Effector memory CD8-positive, alpha-beta T cell (primary cell): ENCODE data around the gene KSR2.
"Not testable (repeated sequence)": the region's sequence is repeated elsewhere in the genome, so short reads cannot be mapped to it uniquely, and the experiment has no call there.

Experiments
- ATAC-seq: fragments of 150-1000 bp; cut with Tn5 transposase; replicated peaks from 2 replicates; pipeline ENCODE4 v1.10.0; 2021; ENCODE audit warnings: mild to moderate bottlenecking, moderate library complexity
- DNase-seq, 3 experiments: peaks; one replicate each; pipeline ENCODE4 v3.0.0; 2021
- H3K27ac Mint-ChIP-seq, 2 donors: one replicate each; pipeline ENCODE4 v1.8.0; 2022; ENCODE audit warnings: mild to moderate bottlenecking in 2 of 2, mixed read lengths in 2 of 2, moderate library complexity in 2 of 2
- H3K27me3 Mint-ChIP-seq, 2 donors: one replicate each; pipeline ENCODE4 v1.8.0; 2022; ENCODE audit warnings: mixed read lengths in 2 of 2
- H3K36me3 Mint-ChIP-seq: one replicate; pipeline ENCODE4 v1.8.0; 2022; ENCODE audit warnings: mild to moderate bottlenecking, moderate library complexity, mixed read lengths; ENCODE audit not compliant: insufficient read depth
- H3K4me1 Mint-ChIP-seq, 2 donors: one replicate each; pipeline ENCODE4 v1.8.0; 2022; ENCODE audit warnings: low read depth in 2 of 2, mixed read lengths in 2 of 2
- H3K4me3 Mint-ChIP-seq, 2 donors: one replicate each; pipeline ENCODE4 v1.8.0; 2022; ENCODE audit warnings: mild to moderate bottlenecking in 2 of 2, mixed read lengths in 2 of 2, moderate library complexity in 2 of 2
- H3K9me3 Mint-ChIP-seq, 2 donors: one replicate each; pipeline ENCODE4 v1.8.0; 2022; ENCODE audit warnings: mixed read lengths in 2 of 2

KSR2 gene

GRCh38 chr12:117857139-117857538 is 111.7 kb downstream of the KSR2 start:
- H3K36me3 Mint-ChIP-seq, H3K27ac Mint-ChIP-seq, ATAC-seq, H3K9me3 Mint-ChIP-seq, H3K4me1 Mint-ChIP-seq, DNase-seq, H3K4me3 Mint-ChIP-seq: not testable (repeated sequence)
- peaks cover 0 to 12% of the 10 kb centered on the region in 2 donors for H3K27me3 Mint-ChIP-seq

GRCh38 chr12:117855165-117855564 is 113.6 kb downstream of the KSR2 start:
- Mint-ChIP-seq H3K4me3 (no peak overlapping the region), H3K27me3 (peaks cover 12 to 16% of the 10 kb centered on the region in 2 donors), H3K27ac (no peak overlapping the region), H3K9me3 (peaks cover 0 to 1% of the 10 kb centered on the region in 2 donors), H3K36me3 (no peaks in the 10 kb centered on the region), H3K4me1 (no peaks in the 10 kb centered on the region)
- DNase-seq (no peak), ATAC-seq (no peak)

DNA sequence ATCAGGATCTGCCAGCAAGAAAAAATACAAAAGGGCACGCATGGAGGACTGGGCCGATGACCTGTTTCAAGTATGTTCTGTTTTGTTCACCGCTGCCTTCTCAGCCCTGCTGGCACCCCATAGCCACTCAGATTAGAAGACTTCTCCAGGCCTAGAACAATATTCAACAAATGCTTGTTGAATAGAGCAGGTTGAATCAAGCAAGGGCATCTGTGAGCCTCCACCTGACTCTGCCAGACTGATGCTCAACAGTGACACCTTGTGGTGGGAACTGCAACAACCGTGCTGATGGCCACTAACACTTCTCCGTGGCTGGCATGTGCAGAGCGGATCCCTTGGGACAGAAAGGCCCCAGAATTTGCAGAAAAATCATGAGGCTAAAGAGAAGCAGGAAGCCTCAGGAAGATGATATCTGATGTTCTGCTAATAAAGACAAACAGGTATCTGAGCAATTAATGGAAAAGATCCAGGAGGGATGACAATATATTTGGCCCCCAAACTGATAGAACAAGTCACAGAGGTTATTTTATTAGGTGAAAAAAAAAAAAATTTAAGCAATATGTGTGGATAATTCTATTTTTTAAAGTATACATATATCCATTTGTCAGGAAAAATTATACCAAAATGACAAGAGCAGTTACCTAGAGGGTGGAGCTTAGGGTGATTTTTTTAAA is 114.3 kb downstream of the KSR2 start:
- no peak for ATAC-seq
- DNase-seq: peak in 1 of 3 experiments; percentile 23

DNA sequence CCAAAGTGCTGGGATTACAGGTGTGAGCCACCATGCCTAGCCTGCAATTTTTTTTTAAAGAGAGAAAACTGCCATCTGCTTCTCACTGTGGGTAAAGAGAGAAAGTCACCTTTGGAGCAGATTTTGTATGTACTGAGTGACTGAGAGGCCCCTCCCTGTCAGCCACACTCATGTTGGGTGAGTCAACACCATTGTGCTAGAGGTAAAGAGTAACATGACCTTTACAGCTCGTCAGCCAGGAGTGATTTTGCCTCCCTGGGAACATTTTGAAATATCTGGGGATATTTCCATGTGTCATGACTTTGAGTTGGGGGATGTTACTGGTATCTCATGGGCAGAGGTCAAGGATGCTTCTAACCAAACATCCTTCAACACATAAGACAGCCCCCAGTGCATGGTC is 115.2 kb downstream of the KSR2 start:
- H3K27me3 Mint-ChIP-seq: peaks cover 24 to 27% of the 10 kb centered on the region in 2 donors
- H3K4me1 Mint-ChIP-seq: no peaks in the 10 kb centered on the region
- H3K27ac Mint-ChIP-seq: no peak overlapping the region
- no peak for ATAC-seq
- no peaks in the 10 kb centered on the region for H3K36me3 Mint-ChIP-seq
- DNase-seq: no peak
- no peak overlapping the region for H3K4me3 Mint-ChIP-seq
- peaks cover 0 to 1% of the 10 kb centered on the region in 2 donors for H3K9me3 Mint-ChIP-seq

More for the DNA sequence above, 114.3 kb downstream of the KSR2 start:
- peaks cover 0 to 1% of the 10 kb centered on the region in 2 donors for H3K9me3 Mint-ChIP-seq
- H3K36me3 Mint-ChIP-seq: no peaks in the 10 kb centered on the region
- H3K27ac Mint-ChIP-seq: no peak overlapping the region
- no peaks in the 10 kb centered on the region for H3K4me1 Mint-ChIP-seq
- no peak overlapping the region for H3K4me3 Mint-ChIP-seq
- peaks cover 15 to 19% of the 10 kb centered on the region in 2 donors for H3K27me3 Mint-ChIP-seq

- DNase-seq (no peak), ATAC-seq (no peak)
- no peaks in the 10 kb centered on the region for H3K4me1 Mint-ChIP-seq
- H3K9me3 Mint-ChIP-seq: peaks cover 0 to 1% of the 10 kb centered on the region in 2 donors
- H3K4me3 Mint-ChIP-seq: no peak overlapping the region
- H3K27me3 Mint-ChIP-seq: peaks cover 33 to 62% of the 10 kb centered on the region in 2 donors
- peak overlapping the region in 1 of 2 donors; percentile 30 for H3K27ac Mint-ChIP-seq
- H3K36me3 Mint-ChIP-seq: no peaks in the 10 kb centered on the region
These were observed 118.7 kb downstream of the KSR2 start for GRCh38 chr12:117850048-117850447.

GRCh38 chr12:117847371-117847770 is 121.4 kb downstream of the KSR2 start:
- Mint-ChIP-seq H3K27ac (no peak overlapping the region), H3K4me3 (no peak overlapping the region), H3K4me1 (no peaks in the 10 kb centered on the region), H3K27me3 (peaks cover 45 to 87% of the 10 kb centered on the region in 2 donors), H3K9me3 (peaks cover 0 to 1% of the 10 kb centered on the region in 2 donors), H3K36me3 (peaks cover 4% of the 10 kb centered on the region)
- ATAC-seq (no peak), DNase-seq (no peak)

DNA sequence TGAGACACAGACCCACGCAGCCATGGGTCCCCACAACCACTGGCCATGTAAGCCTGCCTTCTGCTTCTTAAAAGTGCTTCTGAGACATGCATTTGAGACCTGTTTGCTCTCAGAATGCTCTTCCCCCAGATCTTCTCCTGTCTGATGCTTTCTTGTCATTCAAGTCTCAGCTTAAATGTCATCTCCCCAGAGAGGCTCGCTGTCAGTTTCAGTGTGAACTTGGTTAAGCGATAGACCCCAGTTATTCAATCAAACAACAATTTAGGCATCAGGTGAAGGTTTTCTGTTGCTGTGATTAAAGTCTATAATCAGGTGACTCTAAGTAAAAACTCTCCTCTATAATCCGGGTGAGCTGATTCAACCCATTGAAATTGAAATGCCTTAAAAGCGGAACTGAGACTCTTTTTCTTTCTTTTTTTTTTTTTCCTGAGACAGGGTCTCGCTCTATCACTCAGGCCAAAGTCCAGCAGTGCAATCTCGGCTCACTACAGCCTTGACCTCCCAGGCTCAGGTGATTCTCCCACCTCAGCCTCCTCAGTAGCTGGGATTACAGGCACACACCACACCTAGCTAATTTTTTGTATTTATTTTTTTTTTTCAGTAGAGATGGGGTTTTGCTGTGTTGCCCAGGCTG is 123.4 kb downstream of the KSR2 start:
- no peak overlapping the region for H3K4me3 Mint-ChIP-seq
- no peaks in the 10 kb centered on the region for H3K4me1 Mint-ChIP-seq
- no peaks in the 10 kb centered on the region for H3K9me3 Mint-ChIP-seq
- no peak overlapping the region for H3K27ac Mint-ChIP-seq
- no peak for DNase-seq
- peaks cover 39 to 86% of the 10 kb centered on the region in 2 donors for H3K27me3 Mint-ChIP-seq
- ATAC-seq: no peak
- H3K36me3 Mint-ChIP-seq: peaks cover 4% of the 10 kb centered on the region

GRCh38 chr12:117844114-117844830 is 124.5 kb downstream of the KSR2 start:
- no peaks in the 10 kb centered on the region for H3K9me3 Mint-ChIP-seq
- H3K36me3 Mint-ChIP-seq: peaks cover 4% of the 10 kb centered on the region
- no peaks in the 10 kb centered on the region for H3K4me1 Mint-ChIP-seq
- H3K27me3 Mint-ChIP-seq: peaks cover 35 to 84% of the 10 kb centered on the region in 2 donors
- no peak for DNase-seq
- no peak overlapping the region for H3K4me3 Mint-ChIP-seq
- no peak overlapping the region for H3K27ac Mint-ChIP-seq
- no peak for ATAC-seq

DNA sequence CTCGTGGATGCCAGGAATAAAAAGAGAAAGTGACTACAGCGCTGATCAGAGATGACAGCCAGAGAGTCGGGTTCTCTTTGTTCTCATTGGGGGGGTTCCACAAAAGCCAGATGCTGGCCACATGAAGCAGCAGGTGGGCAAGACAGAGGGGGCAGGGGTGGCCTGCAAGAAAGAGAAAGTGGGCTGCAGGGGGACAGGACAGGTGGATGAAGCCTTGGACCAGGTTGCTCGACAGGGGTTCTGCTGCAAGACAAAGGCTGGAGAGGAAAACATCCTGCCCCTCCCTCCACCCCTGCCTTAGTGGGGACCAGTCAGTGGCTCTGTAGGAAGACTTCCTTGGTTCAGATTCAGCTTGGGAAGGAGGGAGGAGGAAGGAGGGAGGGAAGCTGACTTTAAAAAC is 126.2 kb downstream of the KSR2 start:
- peaks cover 0 to under 1% of the 10 kb centered on the region in 2 donors for H3K4me1 Mint-ChIP-seq
- H3K36me3 Mint-ChIP-seq: peaks cover 4% of the 10 kb centered on the region
- DNase-seq: no peak
- ATAC-seq: no peak
- H3K27me3 Mint-ChIP-seq: peaks cover 19 to 83% of the 10 kb centered on the region in 2 donors
- no peaks in the 10 kb centered on the region for H3K9me3 Mint-ChIP-seq
- no peak overlapping the region for H3K27ac Mint-ChIP-seq
- no peak overlapping the region for H3K4me3 Mint-ChIP-seq

DNA sequence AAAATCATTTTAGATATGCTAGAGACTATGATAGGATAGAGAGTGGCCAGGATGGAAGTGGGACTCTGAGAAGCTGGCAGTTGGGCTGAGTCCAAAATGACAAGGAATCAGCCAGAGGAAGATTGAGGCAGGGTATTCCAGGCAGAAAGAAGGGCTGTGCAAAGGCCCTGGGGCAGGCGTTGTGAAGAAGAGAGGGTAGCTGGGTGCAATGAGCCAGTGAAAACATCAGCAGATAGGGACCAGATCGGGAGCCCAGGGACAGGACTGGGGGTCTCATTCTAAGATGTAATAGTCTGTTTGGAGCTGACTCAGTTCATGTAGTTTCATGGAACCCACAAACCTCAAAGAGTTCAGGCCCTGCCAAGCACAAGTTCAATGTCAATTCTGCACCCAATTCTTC is 126.6 kb downstream of the KSR2 start:
- H3K4me3 Mint-ChIP-seq: no peak overlapping the region
- H3K4me1 Mint-ChIP-seq: peaks cover 2 to 4% of the 10 kb centered on the region in 2 donors
- H3K36me3 Mint-ChIP-seq: peaks cover 4% of the 10 kb centered on the region
- H3K9me3 Mint-ChIP-seq: no peaks in the 10 kb centered on the region
- no peak overlapping the region for H3K27ac Mint-ChIP-seq
- ATAC-seq (no peak), DNase-seq (no peak)
- H3K27me3 Mint-ChIP-seq: peaks cover 23 to 83% of the 10 kb centered on the region in 2 donors

GRCh38 chr12:117837737-117838050 is 131.1 kb downstream of the KSR2 start:
- peaks cover 16 to 51% of the 10 kb centered on the region in 2 donors for H3K27me3 Mint-ChIP-seq
- no peak for DNase-seq
- no peak overlapping the region for H3K27ac Mint-ChIP-seq

GRCh38 chr12:117836999-117837736 is 131.6 kb downstream of the KSR2 start:
- Mint-ChIP-seq H3K36me3 (no peaks in the 10 kb centered on the region), H3K4me3 (peak overlapping the region in 1 of 2 donors; percentile 14), H3K9me3 (no peaks in the 10 kb centered on the region), H3K4me1 (peaks cover 6 to 7% of the 10 kb centered on the region in 2 donors), H3K27me3 (peaks cover 12 to 46% of the 10 kb centered on the region in 2 donors), H3K27ac (no peak overlapping the region)
- peak; percentile 51 to 66 (median 51) for DNase-seq
- peak; percentile 56 for ATAC-seq

More at GRCh38 chr12:117837737-117838050, 131.1 kb downstream of the KSR2 start:
- no peak overlapping the region for H3K4me3 Mint-ChIP-seq
- peaks cover 6 to 7% of the 10 kb centered on the region in 2 donors for H3K4me1 Mint-ChIP-seq
- H3K9me3 Mint-ChIP-seq: no peaks in the 10 kb centered on the region
- H3K36me3 Mint-ChIP-seq: no peaks in the 10 kb centered on the region
- ATAC-seq: no peak

- ATAC-seq (no peak), DNase-seq (no peak)
- Mint-ChIP-seq H3K27ac (no peak overlapping the region), H3K27me3 (peaks cover 8 to 39% of the 10 kb centered on the region in 2 donors), H3K9me3 (no peaks in the 10 kb centered on the region), H3K4me1 (peaks cover 6 to 7% of the 10 kb centered on the region in 2 donors), H3K36me3 (no peaks in the 10 kb centered on the region), H3K4me3 (no peak overlapping the region)
These were observed 132.3 kb downstream of the KSR2 start for GRCh38 chr12:117836476-117836875.
